HCT116 (cell line): ENCODE data around the gene CD207.

Source experiments
- CEBPB ChIP-seq: IDR thresholded peaks from 2 replicates; pipeline ENCODE4 v1.6.1; 2012; ENCODE audit warnings: low read depth
- ELF1 ChIP-seq: IDR thresholded peaks from 2 replicates; pipeline ENCODE4 v1.6.1; 2012; ENCODE audit warnings: low read depth, borderline replicate concordance
- EZH2 ChIP-seq: fragments of 200-600 bp; sonication (generic); IDR thresholded peaks from 2 replicates; pipeline ENCODE4 v1.6.1; 2017; ENCODE audit warnings: antibody characterized with exemption, mixed run types
- FOSL1 ChIP-seq: IDR thresholded peaks from 2 replicates; pipeline ENCODE4 v1.6.1; 2012; ENCODE audit warnings: low read depth
- POLR2A ChIP-seq: IDR thresholded peaks from 2 replicates; pipeline ENCODE4 v1.7.0; 2011; ENCODE audit warnings: borderline replicate concordance; ENCODE audit not compliant: insufficient read depth, insufficient read length; ENCODE audit errors: extremely low read depth
- SRF ChIP-seq: IDR thresholded peaks from 2 replicates; pipeline ENCODE4 v1.6.1; 2012; ENCODE audit warnings: low read depth
- YY1 ChIP-seq: IDR thresholded peaks from 2 replicates; pipeline ENCODE4 v1.6.1; 2011; ENCODE audit warnings: low read length, low read depth, moderate library complexity, mild to moderate bottlenecking; ENCODE audit not compliant: insufficient replicate concordance; ENCODE audit errors: extremely low read depth
- ZNF274 ChIP-seq: fragments of 200-500 bp; sonication (Bioruptor generic); IDR thresholded peaks from 2 replicates; pipeline ENCODE4 v1.6.1; 2014; ENCODE audit warnings: mild to moderate bottlenecking, low read depth, low read length, inconsistent platforms
- TF ChIP-seq, protein P1 (sequence below), 3 experiments: fragments of 200-600 bp in 1 of 3; sonication (generic) in 1 of 3; IDR thresholded peaks in 2 of 3; conservative IDR thresholded peaks in 1 of 3; 2 replicates each; pipeline ENCODE4 v1.5.1; 2012 to 2017; ENCODE audit warnings: low read depth in 2 of 3, low read length in 2 of 3, antibody characterized with exemption in 1 of 3, borderline replicate concordance in 1 of 3, control low read depth in 1 of 3, mild to moderate bottlenecking in 1 of 3, mixed read lengths in 1 of 3, mixed run types in 1 of 3, moderate library complexity in 1 of 3; ENCODE audit not compliant: insufficient read depth in 1 of 3
- TF ChIP-seq, protein P2 (sequence below): IDR thresholded peaks from 2 replicates; pipeline ENCODE4 v1.6.1; 2011; ENCODE audit warnings: mild to moderate bottlenecking, low read length, moderate library complexity; ENCODE audit not compliant: insufficient replicate concordance; ENCODE audit errors: extremely low read depth
- TF ChIP-seq, protein P3 (sequence below): IDR thresholded peaks from 2 replicates; pipeline ENCODE4 v1.6.1; 2012

DNA sequence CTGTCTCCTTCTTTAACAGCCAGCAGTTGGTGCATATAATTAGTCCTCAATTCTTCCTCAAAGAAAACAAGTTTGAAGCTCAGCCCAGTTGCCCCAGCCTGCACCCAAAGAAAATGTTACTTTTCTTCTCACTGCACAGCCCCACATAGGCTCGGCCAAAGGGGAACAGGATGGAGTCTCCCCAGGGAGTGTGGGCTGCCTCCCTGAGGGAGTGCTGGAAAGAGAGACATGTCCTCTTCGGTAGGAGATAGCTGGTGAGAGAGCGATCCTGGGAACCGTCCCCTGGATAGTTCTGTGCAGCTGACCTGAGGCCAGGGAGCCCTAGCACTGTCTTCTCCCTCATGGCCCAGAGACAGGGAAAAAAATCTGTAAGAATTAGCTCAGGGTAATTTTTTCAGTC lies 37.9 kb upstream of the CD207 start:
- TF ChIP-seq, protein P1, sequence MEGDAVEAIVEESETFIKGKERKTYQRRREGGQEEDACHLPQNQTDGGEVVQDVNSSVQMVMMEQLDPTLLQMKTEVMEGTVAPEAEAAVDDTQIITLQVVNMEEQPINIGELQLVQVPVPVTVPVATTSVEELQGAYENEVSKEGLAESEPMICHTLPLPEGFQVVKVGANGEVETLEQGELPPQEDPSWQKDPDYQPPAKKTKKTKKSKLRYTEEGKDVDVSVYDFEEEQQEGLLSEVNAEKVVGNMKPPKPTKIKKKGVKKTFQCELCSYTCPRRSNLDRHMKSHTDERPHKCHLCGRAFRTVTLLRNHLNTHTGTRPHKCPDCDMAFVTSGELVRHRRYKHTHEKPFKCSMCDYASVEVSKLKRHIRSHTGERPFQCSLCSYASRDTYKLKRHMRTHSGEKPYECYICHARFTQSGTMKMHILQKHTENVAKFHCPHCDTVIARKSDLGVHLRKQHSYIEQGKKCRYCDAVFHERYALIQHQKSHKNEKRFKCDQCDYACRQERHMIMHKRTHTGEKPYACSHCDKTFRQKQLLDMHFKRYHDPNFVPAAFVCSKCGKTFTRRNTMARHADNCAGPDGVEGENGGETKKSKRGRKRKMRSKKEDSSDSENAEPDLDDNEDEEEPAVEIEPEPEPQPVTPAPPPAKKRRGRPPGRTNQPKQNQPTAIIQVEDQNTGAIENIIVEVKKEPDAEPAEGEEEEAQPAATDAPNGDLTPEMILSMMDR (IDR thresholded peaks at IDR 0.05 in 2 of 3, conservative IDR thresholded peaks at IDR 0.05 in 1 of 3; ENCODE audit: borderline replicate concordance in 1 of 3, insufficient read depth in 1 of 3, low read depth in 2 of 3, low read length in 2 of 3), result no peak
- TF ChIP-seq POLR2A, result no peak
- TF ChIP-seq YY1, result no peak
- TF ChIP-seq ELF1, result no peak
- TF ChIP-seq EZH2, result no peak
- TF ChIP-seq SRF, result no peak
- TF ChIP-seq, protein P2, sequence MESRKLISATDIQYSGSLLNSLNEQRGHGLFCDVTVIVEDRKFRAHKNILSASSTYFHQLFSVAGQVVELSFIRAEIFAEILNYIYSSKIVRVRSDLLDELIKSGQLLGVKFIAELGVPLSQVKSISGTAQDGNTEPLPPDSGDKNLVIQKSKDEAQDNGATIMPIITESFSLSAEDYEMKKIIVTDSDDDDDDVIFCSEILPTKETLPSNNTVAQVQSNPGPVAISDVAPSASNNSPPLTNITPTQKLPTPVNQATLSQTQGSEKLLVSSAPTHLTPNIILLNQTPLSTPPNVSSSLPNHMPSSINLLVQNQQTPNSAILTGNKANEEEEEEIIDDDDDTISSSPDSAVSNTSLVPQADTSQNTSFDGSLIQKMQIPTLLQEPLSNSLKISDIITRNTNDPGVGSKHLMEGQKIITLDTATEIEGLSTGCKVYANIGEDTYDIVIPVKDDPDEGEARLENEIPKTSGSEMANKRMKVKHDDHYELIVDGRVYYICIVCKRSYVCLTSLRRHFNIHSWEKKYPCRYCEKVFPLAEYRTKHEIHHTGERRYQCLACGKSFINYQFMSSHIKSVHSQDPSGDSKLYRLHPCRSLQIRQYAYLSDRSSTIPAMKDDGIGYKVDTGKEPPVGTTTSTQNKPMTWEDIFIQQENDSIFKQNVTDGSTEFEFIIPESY, result no peak
- TF ChIP-seq FOSL1, result no peak
- TF ChIP-seq, protein P3, sequence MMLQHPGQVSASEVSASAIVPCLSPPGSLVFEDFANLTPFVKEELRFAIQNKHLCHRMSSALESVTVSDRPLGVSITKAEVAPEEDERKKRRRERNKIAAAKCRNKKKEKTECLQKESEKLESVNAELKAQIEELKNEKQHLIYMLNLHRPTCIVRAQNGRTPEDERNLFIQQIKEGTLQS, result no peak
- TF ChIP-seq CEBPB, result no peak
- TF ChIP-seq ZNF274, result no peak
